WTC11 (cell line): Measurements from ENCODE around the gene BMP2K.

ENCODE experiments used
- CTCF ChIP-seq: fragments of 200-600 bp; IDR thresholded peaks from 2 replicates; pipeline ENCODE4 v1.8.0; 2022; ENCODE audit warnings: antibody characterized with exemption
- USF2 ChIP-seq: sonication (generic); formaldehyde crosslinking; IDR thresholded peaks from 2 replicates; pipeline ENCODE4 v1.8.1; 2023; ENCODE audit warnings: mild to moderate bottlenecking, missing genetic modification reagents, moderate library complexity
- TF ChIP-seq, protein P1 (sequence below): sonication (generic); formaldehyde crosslinking; IDR thresholded peaks from 2 replicates; pipeline ENCODE4 v1.8.0; 2022; ENCODE audit warnings: mild to moderate bottlenecking, missing genetic modification reagents

DNA sequence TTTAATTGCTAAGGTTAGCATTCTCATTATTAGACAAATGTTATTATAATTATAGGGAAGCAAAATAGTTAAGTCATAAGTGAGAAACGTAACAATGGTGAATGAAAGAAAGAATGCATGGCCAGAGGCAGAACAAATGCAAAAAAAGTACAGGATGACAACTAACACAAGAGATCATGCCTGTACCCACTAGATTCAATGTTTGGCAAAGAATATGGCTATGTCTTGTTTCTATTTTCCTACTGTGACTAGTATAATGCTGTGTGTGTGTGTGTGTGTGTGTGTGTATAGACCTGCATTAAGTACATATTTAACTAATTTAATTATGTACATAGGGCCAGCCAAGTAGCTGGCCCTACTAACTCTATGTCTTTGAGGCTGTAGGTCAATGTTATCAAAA is 12.9 kb upstream of the BMP2K start:
- TF ChIP-seq USF2 (CRISPR knock-in tag) (no peak), CTCF (no peak)
- TF ChIP-seq, protein P1, sequence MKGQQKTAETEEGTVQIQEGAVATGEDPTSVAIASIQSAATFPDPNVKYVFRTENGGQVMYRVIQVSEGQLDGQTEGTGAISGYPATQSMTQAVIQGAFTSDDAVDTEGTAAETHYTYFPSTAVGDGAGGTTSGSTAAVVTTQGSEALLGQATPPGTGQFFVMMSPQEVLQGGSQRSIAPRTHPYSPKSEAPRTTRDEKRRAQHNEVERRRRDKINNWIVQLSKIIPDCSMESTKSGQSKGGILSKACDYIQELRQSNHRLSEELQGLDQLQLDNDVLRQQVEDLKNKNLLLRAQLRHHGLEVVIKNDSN (CRISPR knock-in tag) = no peak
